ENCODE data around the gene MACROH2A1.

The MACROH2A1 gene

GRCh38 chr5:135350536-135350935 lies 48.5 kb downstream of the MACROH2A1 start:
- Histone ChIP-seq H3K9me3 (no peaks in the 10 kb centered on the region), H3K27me3 (no peaks in the 10 kb centered on the region), H3K4me3 (ENCODE audit: low read depth, low read length) (no peak overlapping the region), H3K36me3 (peaks cover 63% of the 10 kb centered on the region), H3K4me1 (no peaks in the 10 kb centered on the region)
- TF ChIP-seq CTCF (IDR thresholded peaks at IDR 0.05; ENCODE audit: low read depth, low read length) = no peak
- no peak for DNase-seq

- no peak for DNase-seq
- Histone ChIP-seq H3K4me1 (no peaks in the 10 kb centered on the region), H3K4me3 (ENCODE audit: low read depth, low read length) (no peak overlapping the region), H3K9me3 (no peaks in the 10 kb centered on the region), H3K36me3 (peaks cover 61% of the 10 kb centered on the region), H3K27me3 (no peaks in the 10 kb centered on the region)
- no peak for TF ChIP-seq CTCF (IDR thresholded peaks at IDR 0.05; ENCODE audit: low read depth, low read length)
Observed at GRCh38 chr5:135349886-135350285, 49.1 kb downstream of the MACROH2A1 start.

- TF ChIP-seq CTCF (IDR thresholded peaks at IDR 0.05; ENCODE audit: low read depth, low read length) = no peak
- Histone ChIP-seq H3K9me3 (no peaks in the 10 kb centered on the region), H3K4me1 (no peaks in the 10 kb centered on the region), H3K4me3 (ENCODE audit: low read depth, low read length) (no peak overlapping the region), H3K27me3 (no peaks in the 10 kb centered on the region), H3K36me3 (peaks cover 63% of the 10 kb centered on the region)
- no peak for DNase-seq
Observed at GRCh38 chr5:135349451-135349850, 49.6 kb downstream of the MACROH2A1 start.

- no peak for DNase-seq
- Histone ChIP-seq H3K4me1 (no peaks in the 10 kb centered on the region), H3K4me3 (ENCODE audit: low read depth, low read length) (no peak overlapping the region), H3K9me3 (no peaks in the 10 kb centered on the region), H3K27me3 (no peaks in the 10 kb centered on the region), H3K36me3 (peaks cover 58% of the 10 kb centered on the region)
- no peak for TF ChIP-seq CTCF (IDR thresholded peaks at IDR 0.05; ENCODE audit: low read depth, low read length)
Observed at GRCh38 chr5:135348918-135349317, 50.1 kb downstream of the MACROH2A1 start.

GRCh38 chr5:135347392-135347791 lies 51.6 kb downstream of the MACROH2A1 start:
- H3K4me1 ChIP-seq = no peaks in the 10 kb centered on the region
- no peak overlapping the region for H3K4me3 ChIP-seq (ENCODE audit: low read depth, low read length)
- no peaks in the 10 kb centered on the region for H3K27me3 ChIP-seq
- no peak for TF ChIP-seq CTCF (IDR thresholded peaks at IDR 0.05; ENCODE audit: low read depth, low read length)
- DNase-seq = no peak
- H3K9me3 ChIP-seq = no peaks in the 10 kb centered on the region
- peaks cover 59% of the 10 kb centered on the region for H3K36me3 ChIP-seq

GRCh38 chr5:135345956-135346731 lies 52.9 kb downstream of the MACROH2A1 start:
- H3K4me1 ChIP-seq = no peaks in the 10 kb centered on the region
- no peak for DNase-seq
- no peak overlapping the region for H3K4me3 ChIP-seq (ENCODE audit: low read depth, low read length)
- H3K36me3 ChIP-seq = peaks cover 65% of the 10 kb centered on the region
- no peaks in the 10 kb centered on the region for H3K9me3 ChIP-seq
- TF ChIP-seq CTCF (IDR thresholded peaks at IDR 0.05; ENCODE audit: low read depth, low read length) = no peak
- H3K27me3 ChIP-seq = no peaks in the 10 kb centered on the region

Measured in BE2C (cell line).